ENCODE results near the gene IDH1.

DNA sequence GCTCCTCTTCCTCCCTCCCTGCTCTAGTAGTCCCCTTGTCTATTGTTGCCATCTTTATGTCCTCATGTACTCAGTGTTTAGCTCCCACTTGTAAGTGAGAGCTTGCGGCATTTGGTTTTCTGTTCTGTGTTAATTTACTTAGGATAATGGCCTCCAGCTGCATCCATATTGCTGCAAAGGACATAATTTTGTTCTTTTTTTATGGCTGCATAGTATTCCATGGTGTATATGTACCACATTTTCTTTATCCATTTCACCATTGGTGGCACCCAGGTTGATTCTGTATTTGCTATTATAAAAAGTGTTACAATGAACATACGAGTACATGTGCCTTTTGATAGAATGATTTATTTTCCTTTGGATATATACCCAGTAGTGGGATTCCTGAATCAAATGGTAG is 23.7 kb upstream of the IDH1 start:
- TF ChIP-seq KDM5B (CRISPR knock-in tag; IDR thresholded peaks at IDR 0.05; ENCODE audit: borderline replicate concordance), result no peak
- no peak for TF ChIP-seq PHF8 (CRISPR knock-in tag; IDR thresholded peaks at IDR 0.05)
- TF ChIP-seq TARDBP (CRISPR knock-in tag; IDR thresholded peaks at IDR 0.05), result no peak
- no peak for TF ChIP-seq PHF5A (CRISPR knock-in tag; IDR thresholded peaks at IDR 0.05; ENCODE audit: low read depth, unreplicated experiment)
- no peak for TF ChIP-seq HDAC2 (CRISPR knock-in tag; IDR thresholded peaks at IDR 0.05)
- TF ChIP-seq, protein P1, sequence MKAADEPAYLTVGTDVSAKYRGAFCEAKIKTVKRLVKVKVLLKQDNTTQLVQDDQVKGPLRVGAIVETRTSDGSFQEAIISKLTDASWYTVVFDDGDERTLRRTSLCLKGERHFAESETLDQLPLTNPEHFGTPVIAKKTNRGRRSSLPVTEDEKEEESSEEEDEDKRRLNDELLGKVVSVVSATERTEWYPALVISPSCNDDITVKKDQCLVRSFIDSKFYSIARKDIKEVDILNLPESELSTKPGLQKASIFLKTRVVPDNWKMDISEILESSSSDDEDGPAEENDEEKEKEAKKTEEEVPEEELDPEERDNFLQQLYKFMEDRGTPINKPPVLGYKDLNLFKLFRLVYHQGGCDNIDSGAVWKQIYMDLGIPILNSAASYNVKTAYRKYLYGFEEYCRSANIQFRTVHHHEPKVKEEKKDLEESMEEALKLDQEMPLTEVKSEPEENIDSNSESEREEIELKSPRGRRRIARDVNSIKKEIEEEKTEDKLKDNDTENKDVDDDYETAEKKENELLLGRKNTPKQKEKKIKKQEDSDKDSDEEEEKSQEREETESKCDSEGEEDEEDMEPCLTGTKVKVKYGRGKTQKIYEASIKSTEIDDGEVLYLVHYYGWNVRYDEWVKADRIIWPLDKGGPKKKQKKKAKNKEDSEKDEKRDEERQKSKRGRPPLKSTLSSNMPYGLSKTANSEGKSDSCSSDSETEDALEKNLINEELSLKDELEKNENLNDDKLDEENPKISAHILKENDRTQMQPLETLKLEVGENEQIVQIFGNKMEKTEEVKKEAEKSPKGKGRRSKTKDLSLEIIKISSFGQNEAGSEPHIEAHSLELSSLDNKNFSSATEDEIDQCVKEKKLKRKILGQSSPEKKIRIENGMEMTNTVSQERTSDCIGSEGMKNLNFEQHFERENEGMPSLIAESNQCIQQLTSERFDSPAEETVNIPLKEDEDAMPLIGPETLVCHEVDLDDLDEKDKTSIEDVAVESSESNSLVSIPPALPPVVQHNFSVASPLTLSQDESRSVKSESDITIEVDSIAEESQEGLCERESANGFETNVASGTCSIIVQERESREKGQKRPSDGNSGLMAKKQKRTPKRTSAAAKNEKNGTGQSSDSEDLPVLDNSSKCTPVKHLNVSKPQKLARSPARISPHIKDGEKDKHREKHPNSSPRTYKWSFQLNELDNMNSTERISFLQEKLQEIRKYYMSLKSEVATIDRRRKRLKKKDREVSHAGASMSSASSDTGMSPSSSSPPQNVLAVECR (CRISPR knock-in tag; IDR thresholded peaks at IDR 0.05; ENCODE audit: borderline replicate concordance), result no peak
- no peak for TF ChIP-seq CEBPB (IDR thresholded peaks at IDR 0.05; ENCODE audit: borderline replicate concordance, low read depth, low read length)
- TF ChIP-seq DNMT1 (CRISPR knock-in tag; IDR thresholded peaks at IDR 0.05), result no peak
- no peak for TF ChIP-seq HNRNPUL1 (IDR thresholded peaks at IDR 0.05; ENCODE audit: low read depth, low read length)
